ENCODE measurements around the gene RASAL2. TPM values are rescaled to one million over a fixed set of nuclear protein-coding genes. Genes with fewer than 3 reads are reported as not detected.

Gene RASAL2
- total and polyA plus RNA-seq, 2 donors (not counting 1 experiment from before 2014, with no cell fraction given), result 0.12 TPM; not detected in 1

GRCh38 chr1:178188306-178188705 is 94.4 kb downstream of the RASAL2 start:
- Mint-ChIP-seq H3K9me3 (ENCODE audit: insufficient read depth) (peaks cover 2% of the 10 kb centered on the region), H3K27ac (no peak overlapping the region), H3K4me3 (no peak overlapping the region), H3K27me3 (peaks cover 33% of the 10 kb centered on the region), H3K4me1 (peaks cover 4% of the 10 kb centered on the region)
- H3K9ac ChIP-seq (ENCODE audit: low read length), result no peak overlapping the region
- ATAC-seq (ENCODE audit: low read depth) (no peak), DNase-seq (no peak)
- H3K27me3 ChIP-seq (replicated peaks in 1 of 4; ENCODE audit: control extremely low read depth in 1 of 4, control insufficient read depth in 3 of 4, insufficient read depth in 4 of 4, low read length in 3 of 4), result peaks cover 0 to 6% (median 0%) of the 10 kb centered on the region in 4 experiments
- H3K9me3 ChIP-seq (ENCODE audit: control extremely low read depth in 1 of 3, control insufficient read depth in 2 of 3, insufficient read depth in 1 of 3, low read length in 2 of 3), result no peaks in the 10 kb centered on the region
- WGBS (ENCODE audit: insufficient coverage), result no CpG with 5 or more reads among the region's 3 CpGs
- H3K4me2 ChIP-seq (replicated peaks; ENCODE audit: low read depth, low read length, poor library complexity, severe bottlenecking), result no peak overlapping the region
- peaks cover 0 to 3% of the 10 kb centered on the region in 2 donors for H3K4me1 ChIP-seq (ENCODE audit: control insufficient read depth in 2 of 2, insufficient read depth in 2 of 2, low read length in 2 of 2)
- H2AFZ ChIP-seq (ENCODE audit: insufficient read depth, low read depth, low read length, poor library complexity, severe bottlenecking), result no peak overlapping the region
- intact Hi-C loops (cut with micrococcal nuclease), result no loop called here
- ChIA-PET POLR2A (no interaction called here), CTCF (no interaction called here)
- H3K27ac ChIP-seq (ENCODE audit: low read length in 2 of 2), result no peak overlapping the region
- no peak overlapping the region for H3K4me3 ChIP-seq (ENCODE audit: control extremely low read depth in 1 of 5, extremely low read depth in 1 of 5, insufficient read depth in 1 of 5, low read depth in 2 of 5, low read length in 4 of 5)
- H3K36me3 ChIP-seq (replicated peaks in 1 of 2; ENCODE audit: control extremely low read depth in 1 of 2, control insufficient read depth in 1 of 2, extremely low read depth in 1 of 2, insufficient read depth in 2 of 2, low read length in 1 of 2), result no peaks in the 10 kb centered on the region
- H3K79me2 ChIP-seq (ENCODE audit: control insufficient read depth, insufficient read depth, low read length), result no peaks in the 10 kb centered on the region
- no peak for TF ChIP-seq CTCF (IDR thresholded peaks at IDR 0.05)
- no peak for TF ChIP-seq EZH2 (IDR thresholded peaks at IDR 0.05; ENCODE audit: borderline replicate concordance, insufficient read depth, low read depth, low read length, poor library complexity, severe bottlenecking)
- no peaks in the 10 kb centered on the region for H4K20me1 ChIP-seq (ENCODE audit: control insufficient read depth, insufficient read depth, low read length, poor library complexity, severe bottlenecking)

- no peak for TF ChIP-seq EZH2 (IDR thresholded peaks at IDR 0.05; ENCODE audit: borderline replicate concordance, insufficient read depth, low read depth, low read length, poor library complexity, severe bottlenecking)
- no peak for TF ChIP-seq CTCF (IDR thresholded peaks at IDR 0.05)
- WGBS (ENCODE audit: insufficient coverage), result no CpG with 5 or more reads among the region's 3 CpGs
- Histone ChIP-seq H3K79me2 (ENCODE audit: control insufficient read depth, insufficient read depth, low read length) (no peaks in the 10 kb centered on the region), H3K4me2 (replicated peaks; ENCODE audit: low read depth, low read length, poor library complexity, severe bottlenecking) (no peak overlapping the region), H2AFZ (ENCODE audit: insufficient read depth, low read depth, low read length, poor library complexity, severe bottlenecking) (no peak overlapping the region), H3K27ac (ENCODE audit: low read length in 2 of 2) (no peak overlapping the region), H3K27me3 (replicated peaks in 1 of 4; ENCODE audit: control extremely low read depth in 1 of 4, control insufficient read depth in 3 of 4, insufficient read depth in 4 of 4, low read length in 3 of 4) (peaks cover 0 to 6% (median 0%) of the 10 kb centered on the region in 4 experiments), H3K9me3 (ENCODE audit: control extremely low read depth in 1 of 3, control insufficient read depth in 2 of 3, insufficient read depth in 1 of 3, low read length in 2 of 3) (no peaks in the 10 kb centered on the region), H3K4me1 (ENCODE audit: control insufficient read depth in 2 of 2, insufficient read depth in 2 of 2, low read length in 2 of 2) (peaks cover 0 to 3% of the 10 kb centered on the region in 2 donors), H3K36me3 (replicated peaks in 1 of 2; ENCODE audit: control extremely low read depth in 1 of 2, control insufficient read depth in 1 of 2, extremely low read depth in 1 of 2, insufficient read depth in 2 of 2, low read length in 1 of 2) (no peaks in the 10 kb centered on the region), H4K20me1 (ENCODE audit: control insufficient read depth, insufficient read depth, low read length, poor library complexity, severe bottlenecking) (no peaks in the 10 kb centered on the region), H3K9ac (ENCODE audit: low read length) (no peak overlapping the region), H3K4me3 (ENCODE audit: control extremely low read depth in 1 of 5, extremely low read depth in 1 of 5, insufficient read depth in 1 of 5, low read depth in 2 of 5, low read length in 4 of 5) (no peak overlapping the region)
- Mint-ChIP-seq H3K27me3 (peaks cover 28% of the 10 kb centered on the region), H3K4me1 (peaks cover 4% of the 10 kb centered on the region), H3K27ac (no peak overlapping the region), H3K4me3 (no peak overlapping the region), H3K9me3 (ENCODE audit: insufficient read depth) (peaks cover 2% of the 10 kb centered on the region)
- intact Hi-C loops (cut with micrococcal nuclease), result no loop called here
- ATAC-seq (ENCODE audit: low read depth) (no peak), DNase-seq (no peak)
- ChIA-PET CTCF (no interaction called here), POLR2A (no interaction called here)
These were observed 95.9 kb downstream of the RASAL2 start for GRCh38 chr1:178189814-178190213.
